Rectal smooth muscle tissue (tissue), 1 donor: ENCODE results near the gene NUMB.
"Not testable (repeated sequence)": the region's sequence is repeated elsewhere in the genome, so short reads cannot be mapped to it uniquely, and the experiment has no call there.

ENCODE experiments used
- H3K27ac ChIP-seq: one replicate; pipeline ENCODE4 v1.7.0; 2013; ENCODE audit warnings: low read depth, low read length, inconsistent platforms
- H3K27me3 ChIP-seq: one replicate; pipeline ENCODE4 v1.7.0; 2013; ENCODE audit warnings: low read length; ENCODE audit not compliant: control insufficient read depth, insufficient read depth
- H3K36me3 ChIP-seq: one replicate; pipeline ENCODE4 v1.7.0; 2013; ENCODE audit warnings: low read length; ENCODE audit not compliant: control insufficient read depth, insufficient read depth
- H3K4me1 ChIP-seq: one replicate; pipeline ENCODE4 v1.7.0; 2013; ENCODE audit warnings: low read length; ENCODE audit not compliant: control insufficient read depth, insufficient read depth
- H3K4me3 ChIP-seq: one replicate; pipeline ENCODE4 v1.7.0; 2013; ENCODE audit warnings: low read length
- H3K9ac ChIP-seq: one replicate; pipeline ENCODE4 v1.7.0; 2013; ENCODE audit warnings: low read length

The NUMB gene

DNA sequence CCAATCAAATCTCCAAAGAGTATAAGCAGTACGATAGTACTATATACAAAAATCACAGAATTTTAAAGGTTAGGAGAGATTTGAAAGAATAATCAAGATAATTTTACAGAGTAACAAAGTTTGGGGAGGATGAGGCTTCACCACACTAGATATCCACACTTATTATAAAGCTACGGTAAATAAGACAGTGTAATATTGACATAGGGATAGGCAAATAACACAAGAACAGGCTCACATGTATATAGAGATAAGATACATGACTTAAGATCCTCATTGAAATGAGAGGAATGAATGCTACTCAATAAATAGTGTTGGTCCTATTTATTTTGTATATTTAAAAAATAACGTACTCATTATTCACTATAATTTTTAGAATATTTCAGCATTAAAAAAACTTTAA is 26.2 kb downstream of the NUMB start:
- no peaks in the 10 kb centered on the region for H3K27me3 ChIP-seq
- no peak overlapping the region for H3K9ac ChIP-seq
- H3K27ac ChIP-seq, result no peak overlapping the region
- H3K4me3 ChIP-seq, result no peak overlapping the region
- peaks cover 5% of the 10 kb centered on the region for H3K4me1 ChIP-seq
- no peaks in the 10 kb centered on the region for H3K36me3 ChIP-seq

DNA sequence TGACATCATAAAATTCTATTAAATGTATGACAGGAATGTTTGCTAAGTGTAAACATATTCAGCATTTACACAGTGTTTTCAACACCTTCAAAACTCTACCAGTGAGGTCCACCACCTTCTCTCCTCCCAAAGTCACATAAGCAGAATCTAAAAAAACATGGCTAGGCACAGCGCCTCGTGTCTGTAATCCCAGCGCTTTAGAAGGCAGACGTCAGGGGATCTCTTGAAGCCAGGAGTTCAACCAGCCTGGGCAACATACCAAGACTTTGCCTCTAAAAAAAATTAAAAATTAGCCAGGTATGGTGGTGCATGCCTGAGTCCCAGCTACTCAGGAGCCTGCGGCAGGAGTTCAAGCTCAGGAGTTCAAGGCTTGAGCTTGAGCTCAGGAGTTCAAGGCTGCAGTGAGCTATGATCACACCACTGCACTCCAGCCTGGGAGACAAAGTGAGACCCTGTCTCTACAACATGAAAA is 30.0 kb downstream of the NUMB start:
- no peaks in the 10 kb centered on the region for H3K36me3 ChIP-seq
- no peaks in the 10 kb centered on the region for H3K27me3 ChIP-seq
- H3K27ac ChIP-seq, result no peak overlapping the region
- H3K4me3 ChIP-seq, result no peak overlapping the region
- H3K9ac ChIP-seq, result no peak overlapping the region
- H3K4me1 ChIP-seq, result peaks cover 5% of the 10 kb centered on the region

DNA sequence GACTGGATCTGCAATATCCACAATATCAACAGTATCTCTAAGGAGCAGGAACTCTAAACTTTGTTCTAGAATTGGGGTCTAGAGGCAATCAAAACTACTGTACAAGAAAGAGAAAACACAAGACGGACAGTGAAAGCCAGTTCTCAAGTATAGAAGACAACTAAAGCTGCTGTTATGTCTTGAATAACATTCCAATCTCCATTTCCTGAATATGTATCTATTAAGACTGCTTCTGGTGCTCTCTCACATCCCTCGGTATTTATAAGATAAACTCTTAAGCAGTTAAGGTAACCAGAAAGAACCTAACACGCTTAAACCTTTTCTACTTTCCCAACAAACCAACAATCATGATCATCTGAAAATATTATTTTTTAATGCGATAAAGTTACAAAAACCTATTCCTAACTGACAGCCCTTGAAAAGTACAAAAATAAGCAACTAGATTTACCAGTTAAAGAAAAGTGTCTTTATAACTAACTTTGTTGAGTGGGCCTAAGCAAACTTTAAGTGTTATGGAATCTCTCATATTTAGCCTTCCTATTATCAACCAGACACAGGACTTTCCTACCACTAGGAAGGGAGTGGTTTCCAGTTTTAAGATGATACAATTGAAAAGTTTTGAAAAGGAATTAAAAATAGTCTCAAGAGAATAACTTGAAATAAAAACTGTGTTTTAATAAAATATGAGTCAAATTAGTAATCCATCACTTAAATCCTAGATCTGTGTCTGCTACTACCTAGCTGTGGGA is 30.7 kb downstream of the NUMB start:
- no peaks in the 10 kb centered on the region for H3K36me3 ChIP-seq
- peaks cover 5% of the 10 kb centered on the region for H3K4me1 ChIP-seq
- H3K9ac ChIP-seq, result no peak overlapping the region
- H3K27ac ChIP-seq, result no peak overlapping the region
- no peak overlapping the region for H3K4me3 ChIP-seq
- no peaks in the 10 kb centered on the region for H3K27me3 ChIP-seq

DNA sequence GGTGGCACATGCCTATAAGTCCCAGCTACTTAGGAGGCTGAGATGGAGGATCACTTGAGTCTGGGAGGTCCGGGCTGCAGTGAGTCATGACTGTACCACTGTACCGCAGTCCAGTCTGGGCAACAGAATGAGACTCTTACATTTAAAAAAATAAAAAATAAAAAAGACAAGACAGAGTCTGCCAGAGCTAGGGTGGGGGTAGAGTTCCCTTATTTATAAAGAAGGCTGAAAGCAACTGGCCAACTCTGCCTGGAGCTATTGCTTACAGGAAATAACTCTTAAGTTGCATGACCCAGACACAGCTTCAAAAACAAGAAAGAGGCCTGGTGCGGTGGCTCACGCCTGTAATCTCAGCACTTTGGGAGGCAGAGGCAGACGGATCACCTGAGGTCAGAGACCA is 31.5 kb downstream of the NUMB start:
- peaks cover 5% of the 10 kb centered on the region for H3K4me1 ChIP-seq
- no peaks in the 10 kb centered on the region for H3K36me3 ChIP-seq
- no peak overlapping the region for H3K4me3 ChIP-seq
- no peak overlapping the region for H3K27ac ChIP-seq
- H3K27me3 ChIP-seq, result no peaks in the 10 kb centered on the region
- no peak overlapping the region for H3K9ac ChIP-seq

DNA sequence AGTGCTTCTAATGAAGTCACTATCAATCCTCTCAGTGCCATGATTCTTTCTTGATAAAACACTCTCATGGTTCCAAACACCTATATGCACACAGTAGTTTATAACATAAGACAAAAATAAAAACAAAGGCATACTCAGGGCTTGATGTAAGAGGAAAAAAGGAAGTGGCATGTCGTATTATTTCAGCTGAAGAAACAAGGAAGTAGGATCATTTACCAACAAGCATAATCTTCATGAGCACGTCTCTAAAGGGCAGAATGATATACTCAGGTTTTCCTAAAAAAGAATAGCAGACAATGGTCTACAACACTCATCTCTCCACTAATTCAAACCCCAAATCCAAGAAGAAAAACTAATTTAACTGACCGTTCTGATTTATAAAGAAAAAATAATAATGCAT is 33.9 kb downstream of the NUMB start:
- Histone ChIP-seq H3K27me3 (no peaks in the 10 kb centered on the region), H3K9ac (no peak overlapping the region), H3K4me1 (peaks cover 5% of the 10 kb centered on the region), H3K4me3 (no peak overlapping the region), H3K27ac (no peak overlapping the region), H3K36me3 (no peaks in the 10 kb centered on the region)

DNA sequence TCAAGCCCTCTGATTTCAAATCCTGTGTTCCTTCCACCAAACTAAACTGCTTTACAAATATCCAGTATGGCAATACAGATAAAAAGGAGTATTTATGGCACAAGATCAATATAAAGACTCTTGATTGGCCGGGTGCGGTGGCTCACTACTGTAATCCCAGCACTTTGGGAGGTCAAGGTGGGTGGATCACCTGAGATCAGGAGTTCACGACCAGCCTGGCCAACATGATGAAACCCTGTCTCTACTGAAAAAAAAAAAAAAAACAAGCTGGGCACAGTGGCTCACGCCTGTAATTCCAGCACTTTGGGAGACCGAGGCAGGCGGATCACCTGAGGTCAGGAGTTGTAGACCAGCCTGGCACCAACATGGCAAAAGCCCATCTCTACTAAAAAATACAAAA is 35.3 kb downstream of the NUMB start:
- not testable (repeated sequence) for H3K4me1 ChIP-seq, H3K27me3 ChIP-seq, H3K36me3 ChIP-seq, H3K9ac ChIP-seq, H3K27ac ChIP-seq, H3K4me3 ChIP-seq

DNA sequence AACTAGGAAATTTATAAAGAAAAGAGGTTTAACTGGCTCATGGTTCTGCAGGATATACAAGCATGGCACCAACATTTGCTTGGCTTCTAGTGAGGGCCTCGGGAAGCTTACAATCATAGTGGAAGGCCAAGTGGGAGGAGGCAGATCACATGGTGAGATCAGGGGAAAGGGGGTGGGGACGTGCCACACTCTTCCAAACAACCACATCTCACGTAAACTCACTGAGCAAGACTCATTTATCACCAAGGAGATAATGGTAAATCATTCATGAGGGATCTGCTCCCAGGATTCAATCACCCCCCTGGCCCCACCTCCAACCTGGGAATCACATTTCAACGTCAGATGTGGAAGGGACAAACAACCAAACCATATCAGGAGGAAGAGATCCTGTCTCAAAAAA is 35.8 kb downstream of the NUMB start:
- Histone ChIP-seq H3K4me3 (no peak overlapping the region), H3K4me1 (no peaks in the 10 kb centered on the region), H3K9ac (no peak overlapping the region), H3K27me3 (no peaks in the 10 kb centered on the region), H3K36me3 (no peaks in the 10 kb centered on the region), H3K27ac (no peak overlapping the region)

DNA sequence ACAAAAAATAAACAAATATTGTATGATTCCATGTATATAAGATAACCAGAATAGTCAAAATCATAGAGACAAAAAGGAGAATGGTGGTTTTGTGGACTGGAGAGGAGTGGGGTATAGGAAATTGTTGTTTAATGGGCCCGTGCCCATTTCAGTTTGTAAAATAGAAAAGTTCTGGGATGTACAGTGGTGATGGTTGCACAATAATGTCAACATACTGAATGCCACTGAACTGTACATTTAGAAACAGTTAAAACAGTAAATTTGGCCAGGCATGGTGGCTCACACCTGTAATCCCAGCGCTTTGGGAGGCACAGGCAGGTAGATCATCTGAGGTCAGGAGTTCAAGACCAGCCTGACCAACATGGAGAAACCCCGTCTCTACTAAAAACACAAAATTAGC is 40.1 kb downstream of the NUMB start:
- H3K36me3 ChIP-seq, result no peaks in the 10 kb centered on the region
- no peaks in the 10 kb centered on the region for H3K27me3 ChIP-seq
- no peak overlapping the region for H3K4me3 ChIP-seq
- H3K27ac ChIP-seq, result no peak overlapping the region
- H3K9ac ChIP-seq, result no peak overlapping the region
- H3K4me1 ChIP-seq, result peaks cover 5% of the 10 kb centered on the region

DNA sequence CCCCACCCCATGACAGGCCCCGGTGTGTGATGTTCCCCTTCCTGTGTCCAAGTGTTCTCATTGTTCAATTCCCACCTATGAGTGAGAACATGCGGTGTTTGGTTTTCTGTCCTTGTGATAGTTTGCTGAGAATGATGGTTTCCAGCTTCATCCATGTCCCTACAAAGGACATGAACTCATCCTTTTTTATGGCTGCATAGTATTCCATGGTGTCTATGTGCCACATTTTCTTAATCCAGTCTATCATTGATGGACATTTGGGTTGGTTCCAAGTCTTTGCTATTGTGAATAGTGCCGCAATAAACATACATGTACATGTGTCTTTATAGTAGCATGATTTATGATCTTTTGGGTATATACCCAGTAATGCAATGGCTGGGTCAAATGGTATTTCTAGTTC is 52.1 kb downstream of the NUMB start:
- H3K9ac ChIP-seq, H3K27me3 ChIP-seq, H3K36me3 ChIP-seq, H3K27ac ChIP-seq, H3K4me3 ChIP-seq, H3K4me1 ChIP-seq: not testable (repeated sequence)

DNA sequence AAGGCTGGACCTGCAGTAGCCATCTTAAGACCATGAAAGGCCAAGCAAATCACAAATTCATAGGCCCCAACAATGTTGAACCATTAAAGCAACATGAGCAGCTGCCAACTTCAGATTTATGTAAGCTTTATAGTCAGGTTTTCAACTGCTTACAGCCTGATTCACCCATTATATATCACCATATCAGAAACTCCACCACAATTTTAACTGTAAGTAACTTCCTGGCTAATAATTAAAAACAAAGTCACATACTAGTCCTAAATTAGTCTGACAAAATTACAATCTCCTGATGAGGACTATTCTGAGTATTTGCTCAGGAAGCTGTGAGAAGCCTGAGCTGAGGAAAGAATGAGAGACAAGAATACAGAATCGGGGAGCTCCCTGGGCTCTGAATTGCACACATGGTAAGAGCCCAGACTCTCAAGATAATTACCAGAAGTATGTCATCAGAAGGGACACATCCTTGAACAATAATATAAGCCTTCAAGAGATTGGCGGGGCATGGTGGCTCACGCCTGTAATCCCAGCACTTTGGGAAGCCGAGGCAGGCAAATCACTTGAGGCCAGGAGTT is 55.1 kb downstream of the NUMB start:
- Histone ChIP-seq H3K4me1 (no peaks in the 10 kb centered on the region), H3K36me3 (no peaks in the 10 kb centered on the region), H3K9ac (no peak overlapping the region), H3K4me3 (no peak overlapping the region), H3K27ac (no peak overlapping the region), H3K27me3 (no peaks in the 10 kb centered on the region)

DNA sequence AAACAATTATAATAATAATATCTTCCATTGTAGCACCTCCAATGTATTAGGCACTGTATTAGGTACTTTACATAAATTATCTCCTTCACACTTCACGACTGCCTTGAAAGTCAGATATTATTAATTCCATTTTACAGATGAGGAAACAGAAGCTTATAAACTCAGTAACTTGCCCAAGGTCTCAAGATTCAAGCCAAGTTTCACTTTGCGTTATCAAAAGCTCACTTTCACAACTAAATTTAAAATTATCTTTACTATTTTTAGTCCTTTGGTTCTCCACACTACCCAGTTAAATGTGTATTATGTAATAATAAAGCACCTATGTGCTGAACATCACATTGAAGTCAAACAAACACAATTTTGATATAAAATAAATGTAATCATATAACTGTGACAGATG is 55.8 kb downstream of the NUMB start:
- Histone ChIP-seq H3K36me3 (no peaks in the 10 kb centered on the region), H3K27me3 (no peaks in the 10 kb centered on the region), H3K27ac (no peak overlapping the region), H3K4me1 (peaks cover 4% of the 10 kb centered on the region), H3K9ac (no peak overlapping the region), H3K4me3 (no peak overlapping the region)

DNA sequence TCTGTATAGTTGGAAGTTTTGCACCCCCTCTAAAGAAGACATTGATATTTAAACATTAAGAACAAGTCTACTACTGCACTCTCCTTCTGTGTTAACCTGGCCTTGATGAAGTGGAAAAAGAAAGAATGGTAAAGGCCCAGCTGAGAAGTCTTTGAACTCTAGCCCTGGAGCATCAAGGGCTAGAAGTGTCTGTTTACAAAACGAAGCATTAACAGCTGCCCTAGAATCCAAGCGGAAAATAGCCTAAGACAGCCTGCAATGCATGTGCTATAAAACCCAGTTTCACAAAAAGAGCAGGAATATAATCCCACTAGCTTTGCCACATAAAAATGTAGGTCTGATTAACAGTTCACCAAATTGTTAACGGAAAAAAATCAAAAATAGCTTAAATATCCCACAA is 60.5 kb downstream of the NUMB start:
- Histone ChIP-seq H3K9ac (no peak overlapping the region), H3K4me1 (peaks cover 7% of the 10 kb centered on the region), H3K27ac (no peak overlapping the region), H3K36me3 (no peaks in the 10 kb centered on the region), H3K4me3 (no peak overlapping the region), H3K27me3 (no peaks in the 10 kb centered on the region)

DNA sequence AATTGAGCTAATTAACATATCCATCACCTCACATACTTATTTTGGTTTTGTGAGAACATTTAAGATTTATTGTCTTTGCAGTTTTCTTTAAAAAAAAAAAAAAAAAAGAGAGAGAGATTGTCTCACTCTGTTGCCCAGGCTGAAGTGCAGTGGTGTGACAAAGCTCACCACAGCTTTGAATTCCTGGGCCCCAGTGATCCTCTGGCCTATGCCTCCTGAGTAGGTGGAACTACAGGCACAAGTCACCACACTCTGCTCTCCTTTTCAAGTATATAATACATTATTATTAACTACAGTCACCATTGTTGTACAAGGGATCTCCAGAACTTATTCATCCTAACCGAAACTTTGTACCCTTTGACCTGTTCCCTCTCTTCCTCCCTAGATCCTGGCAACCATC is 64.0 kb downstream of the NUMB start:
- Histone ChIP-seq H3K4me3 (no peak overlapping the region), H3K9ac (no peak overlapping the region), H3K27me3 (no peaks in the 10 kb centered on the region)

More for the DNA sequence above, 64.0 kb downstream of the NUMB start:
- Histone ChIP-seq H3K27ac (no peak overlapping the region), H3K4me1 (peaks cover 7% of the 10 kb centered on the region), H3K36me3 (no peaks in the 10 kb centered on the region)
